Tibial artery (tissue), 4 donors: ENCODE measurements around the gene HSPA1B.

Experiments used
- DNase-seq, 2 donors: peaks; one replicate each; pipeline ENCODE4 v3.0.0-alpha.2; 2019
- H3K27ac ChIP-seq, 2 donors: fragments of 200-600 bp; sonication (generic) in 1 of 2; 1 replicate in 1 of 2; 2 replicates in 1 of 2; pipeline ENCODE4 v1.5.1; 2018 to 2019; ENCODE audit warnings: mild to moderate bottlenecking in 1 of 2
- H3K27me3 ChIP-seq, 2 donors: fragments of 200-600 bp; sonication (generic) in 1 of 2; one replicate each; pipeline versions ENCODE4 v1.5.1 to v1.6.0; 2016 to 2019
- H3K36me3 ChIP-seq, 3 donors: fragments of 200-600 bp; sonication (generic) in 2 of 3; one replicate each; pipeline ENCODE4 v1.5.1; 2016 to 2019; ENCODE audit warnings: mild to moderate bottlenecking in 2 of 3
- H3K4me1 ChIP-seq, 4 donors: fragments of 200-600 bp; sonication (generic) in 2 of 4; 1 replicate in 3 of 4; 2 replicates in 1 of 4; pipeline ENCODE4 v1.5.1; 2016 to 2019
- H3K4me3 ChIP-seq, 2 donors: fragments of 200-600 bp; sonication (generic) in 1 of 2; 1 replicate in 1 of 2; 2 replicates in 1 of 2; pipeline ENCODE4 v1.5.1; 2018 to 2019; ENCODE audit warnings: mild to moderate bottlenecking in 2 of 2
- H3K9me3 ChIP-seq, 3 donors: fragments of 200-600 bp; sonication (generic) in 1 of 3; one replicate each; pipeline ENCODE4 v1.5.1; 2016 to 2019
- intact Hi-C: fragments of 100-400 bp; cut with DNase I; formaldehyde crosslinking; loops from one replicate; pipeline ENCODE4 v1.15.0; 2023; ENCODE audit warnings: low total_unique reads
- TF ChIP-seq, protein P1 (sequence below), 2 experiments: fragments of 200-600 bp in 1 of 2; fragments of 450-650 bp in 1 of 2; IDR thresholded peaks; one replicate each; pipeline ENCODE4 v1.5.1; 2017 to 2019; ENCODE audit warnings: antibody characterized with exemption in 2 of 2, mild to moderate bottlenecking in 1 of 2, moderate library complexity in 1 of 2

The HSPA1B gene

DNA sequence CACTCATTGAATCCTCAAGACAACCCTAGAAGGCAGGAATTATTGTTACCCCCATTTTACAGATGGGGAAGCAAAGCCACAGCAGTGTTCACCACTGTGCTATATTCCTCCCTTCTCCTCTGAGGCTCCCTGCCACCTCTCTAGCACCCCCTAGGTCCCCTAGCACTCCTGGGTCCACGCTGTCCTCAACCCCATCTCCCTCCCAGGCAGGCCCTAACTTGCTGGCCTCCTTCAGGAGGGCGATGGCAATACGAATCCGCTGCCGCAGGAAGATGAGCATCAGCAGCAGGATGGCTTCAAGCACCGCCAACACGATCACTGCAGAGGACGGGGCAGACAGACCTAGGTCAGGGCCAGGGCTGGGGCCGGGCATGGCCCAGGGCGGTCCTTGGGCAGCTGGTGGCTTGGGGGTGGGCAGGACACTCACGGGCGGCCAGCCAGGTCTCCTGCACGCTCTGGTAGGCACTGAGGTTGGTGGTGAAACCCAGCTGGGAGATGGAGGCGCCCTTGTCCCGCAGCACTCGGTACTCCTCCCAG lies 42.9 kb downstream of the HSPA1B start:
- Histone ChIP-seq H3K4me1 (no peaks in the 10 kb centered on the region), H3K36me3 (no peaks in the 10 kb centered on the region), H3K9me3 (no peaks in the 10 kb centered on the region), H3K27me3 (peaks cover 0 to 14% of the 10 kb centered on the region in 2 donors), H3K4me3 (no peak overlapping the region), H3K27ac (no peak overlapping the region)
- intact Hi-C loops, result no loop called here
- TF ChIP-seq, protein P1, sequence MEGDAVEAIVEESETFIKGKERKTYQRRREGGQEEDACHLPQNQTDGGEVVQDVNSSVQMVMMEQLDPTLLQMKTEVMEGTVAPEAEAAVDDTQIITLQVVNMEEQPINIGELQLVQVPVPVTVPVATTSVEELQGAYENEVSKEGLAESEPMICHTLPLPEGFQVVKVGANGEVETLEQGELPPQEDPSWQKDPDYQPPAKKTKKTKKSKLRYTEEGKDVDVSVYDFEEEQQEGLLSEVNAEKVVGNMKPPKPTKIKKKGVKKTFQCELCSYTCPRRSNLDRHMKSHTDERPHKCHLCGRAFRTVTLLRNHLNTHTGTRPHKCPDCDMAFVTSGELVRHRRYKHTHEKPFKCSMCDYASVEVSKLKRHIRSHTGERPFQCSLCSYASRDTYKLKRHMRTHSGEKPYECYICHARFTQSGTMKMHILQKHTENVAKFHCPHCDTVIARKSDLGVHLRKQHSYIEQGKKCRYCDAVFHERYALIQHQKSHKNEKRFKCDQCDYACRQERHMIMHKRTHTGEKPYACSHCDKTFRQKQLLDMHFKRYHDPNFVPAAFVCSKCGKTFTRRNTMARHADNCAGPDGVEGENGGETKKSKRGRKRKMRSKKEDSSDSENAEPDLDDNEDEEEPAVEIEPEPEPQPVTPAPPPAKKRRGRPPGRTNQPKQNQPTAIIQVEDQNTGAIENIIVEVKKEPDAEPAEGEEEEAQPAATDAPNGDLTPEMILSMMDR (IDR thresholded peaks at IDR 0.05), result no peak
- no peak for DNase-seq

DNA sequence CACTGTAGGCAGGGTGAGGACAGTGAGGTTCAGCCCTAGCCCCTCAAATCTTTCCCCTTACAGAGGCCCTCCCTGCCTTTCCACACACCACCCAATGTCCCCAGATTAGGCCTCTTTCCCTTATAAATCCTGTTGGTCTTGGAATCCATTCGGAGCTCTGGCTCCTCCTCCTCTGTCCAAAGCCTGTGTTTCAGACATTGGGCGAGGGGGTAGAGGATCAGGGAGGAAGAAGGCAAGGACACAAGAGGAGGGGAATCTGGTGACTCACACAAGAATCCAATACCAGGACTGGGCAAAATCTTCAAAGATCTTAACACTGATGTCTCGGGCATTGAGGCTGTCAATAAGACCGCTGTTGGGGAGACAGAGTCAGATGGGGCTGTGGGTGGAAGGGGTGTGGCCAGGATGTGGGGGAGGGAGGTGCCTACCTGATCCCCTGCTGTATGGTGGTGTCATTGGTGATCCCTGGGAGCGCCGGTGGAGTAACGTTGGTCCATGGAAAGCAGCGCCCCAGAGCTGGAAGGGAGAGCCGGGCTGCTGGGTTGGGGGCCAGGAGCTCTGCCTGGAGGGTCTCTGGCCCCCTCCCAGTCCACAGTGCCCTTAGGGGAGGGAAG lies 43.6 kb downstream of the HSPA1B start:
- no peak for DNase-seq
- TF ChIP-seq, protein P1 (IDR thresholded peaks at IDR 0.05), result no peak
- intact Hi-C loops, result no loop called here
- Histone ChIP-seq H3K4me1 (no peaks in the 10 kb centered on the region), H3K27ac (no peak overlapping the region), H3K4me3 (no peak overlapping the region), H3K27me3 (peaks cover 0 to 14% of the 10 kb centered on the region in 2 donors), H3K9me3 (no peaks in the 10 kb centered on the region), H3K36me3 (no peaks in the 10 kb centered on the region)

DNA sequence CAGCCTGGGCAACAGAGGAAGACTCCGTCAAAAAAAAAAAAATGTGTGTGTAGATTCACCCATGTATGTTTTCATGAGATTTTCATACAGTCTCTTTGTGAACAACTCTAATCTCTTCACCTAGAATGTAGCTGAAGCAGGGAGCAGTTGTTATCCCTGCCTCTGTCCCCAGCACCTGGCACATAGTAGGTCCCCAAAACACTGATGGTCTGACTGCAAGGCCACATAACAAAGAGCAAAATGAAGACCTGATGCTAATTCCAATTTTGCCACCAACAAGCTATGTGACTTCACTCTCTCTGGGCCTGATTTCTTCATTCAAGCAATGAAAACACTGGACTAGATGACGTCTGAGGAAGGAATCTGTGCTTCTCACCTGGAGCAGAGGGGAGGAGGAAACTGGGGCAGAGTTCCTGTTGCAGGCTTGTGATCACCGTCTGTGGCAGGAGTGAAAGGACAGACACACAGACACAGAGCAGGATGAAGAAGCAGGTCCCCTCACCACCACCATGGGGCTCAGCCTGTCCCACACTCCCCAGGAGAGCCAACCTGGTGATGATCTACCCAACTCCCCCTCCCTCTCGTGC lies 46.6 kb downstream of the HSPA1B start:
- TF ChIP-seq, protein P1 (IDR thresholded peaks at IDR 0.05), result no peak
- intact Hi-C loops, result no loop called here
- no peak for DNase-seq
- no peaks in the 10 kb centered on the region for H3K9me3 ChIP-seq
- peaks cover 0 to 13% of the 10 kb centered on the region in 2 donors for H3K27me3 ChIP-seq
- H3K4me3 ChIP-seq, result no peak overlapping the region
- H3K4me1 ChIP-seq, result no peaks in the 10 kb centered on the region
- no peak overlapping the region for H3K27ac ChIP-seq
- H3K36me3 ChIP-seq, result no peaks in the 10 kb centered on the region

GRCh38 chr6:31874836-31875572 lies 47.5 kb downstream of the HSPA1B start:
- Histone ChIP-seq H3K27ac (no peak overlapping the region), H3K4me3 (no peak overlapping the region), H3K9me3 (no peaks in the 10 kb centered on the region), H3K27me3 (peaks cover 0 to 9% of the 10 kb centered on the region in 2 donors), H3K36me3 (peaks cover 4 to 6% (median 6%) of the 10 kb centered on the region in 3 donors), H3K4me1 (no peaks in the 10 kb centered on the region)
- TF ChIP-seq, protein P1 (IDR thresholded peaks at IDR 0.05), result no peak
- DNase-seq, result no peak
- intact Hi-C loops, result no loop called here

DNA sequence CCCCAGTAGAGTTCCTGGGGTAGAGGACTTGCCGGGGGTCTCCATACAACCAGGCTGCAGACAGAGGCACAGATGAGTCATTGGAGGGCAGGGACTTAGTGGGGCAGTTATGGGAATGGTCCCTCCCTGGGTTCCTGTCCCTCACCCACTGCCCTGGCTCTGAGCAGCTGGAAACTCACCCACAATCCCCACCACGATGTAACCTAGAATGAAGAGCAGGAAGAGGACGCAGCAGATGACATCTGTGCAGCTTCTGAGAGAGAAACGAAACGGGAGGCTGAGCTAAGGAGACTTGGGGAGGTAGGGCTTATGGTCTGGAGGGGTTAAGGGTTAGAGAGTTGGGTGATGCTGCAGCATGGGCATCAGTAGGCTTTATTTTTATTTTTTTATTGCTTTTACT lies 48.3 kb downstream of the HSPA1B start:
- Histone ChIP-seq H3K27ac (no peak overlapping the region), H3K4me1 (no peaks in the 10 kb centered on the region), H3K4me3 (no peak overlapping the region), H3K36me3 (peaks cover 12 to 15% (median 15%) of the 10 kb centered on the region in 3 donors), H3K27me3 (no peaks in the 10 kb centered on the region), H3K9me3 (no peaks in the 10 kb centered on the region)
- TF ChIP-seq, protein P1 (IDR thresholded peaks at IDR 0.05), result no peak
- DNase-seq, result no peak
- intact Hi-C loops, result no loop called here
